HG03175 (cell line): ENCODE results near the gene PERCC1.
"Not testable (repeated sequence)": the region's sequence is repeated elsewhere in the genome, so short reads cannot be mapped to it uniquely, and the experiment has no call there.

Source experiments
- ATAC-seq: cut with Tn5 transposase; IDR thresholded peaks from one replicate; pipeline ENCODE4 v1.9.1; 2021; ENCODE audit warnings: mild to moderate bottlenecking, moderate library complexity; ENCODE audit not compliant: unreplicated experiment

PERCC1 gene

GRCh38 chr16:1433263-1433560, 2.3 kb downstream of the PERCC1 start:
- ATAC-seq: no peak

GRCh38 chr16:1433756-1434155, 2.9 kb downstream of the PERCC1 start:
- no peak for ATAC-seq

DNA sequence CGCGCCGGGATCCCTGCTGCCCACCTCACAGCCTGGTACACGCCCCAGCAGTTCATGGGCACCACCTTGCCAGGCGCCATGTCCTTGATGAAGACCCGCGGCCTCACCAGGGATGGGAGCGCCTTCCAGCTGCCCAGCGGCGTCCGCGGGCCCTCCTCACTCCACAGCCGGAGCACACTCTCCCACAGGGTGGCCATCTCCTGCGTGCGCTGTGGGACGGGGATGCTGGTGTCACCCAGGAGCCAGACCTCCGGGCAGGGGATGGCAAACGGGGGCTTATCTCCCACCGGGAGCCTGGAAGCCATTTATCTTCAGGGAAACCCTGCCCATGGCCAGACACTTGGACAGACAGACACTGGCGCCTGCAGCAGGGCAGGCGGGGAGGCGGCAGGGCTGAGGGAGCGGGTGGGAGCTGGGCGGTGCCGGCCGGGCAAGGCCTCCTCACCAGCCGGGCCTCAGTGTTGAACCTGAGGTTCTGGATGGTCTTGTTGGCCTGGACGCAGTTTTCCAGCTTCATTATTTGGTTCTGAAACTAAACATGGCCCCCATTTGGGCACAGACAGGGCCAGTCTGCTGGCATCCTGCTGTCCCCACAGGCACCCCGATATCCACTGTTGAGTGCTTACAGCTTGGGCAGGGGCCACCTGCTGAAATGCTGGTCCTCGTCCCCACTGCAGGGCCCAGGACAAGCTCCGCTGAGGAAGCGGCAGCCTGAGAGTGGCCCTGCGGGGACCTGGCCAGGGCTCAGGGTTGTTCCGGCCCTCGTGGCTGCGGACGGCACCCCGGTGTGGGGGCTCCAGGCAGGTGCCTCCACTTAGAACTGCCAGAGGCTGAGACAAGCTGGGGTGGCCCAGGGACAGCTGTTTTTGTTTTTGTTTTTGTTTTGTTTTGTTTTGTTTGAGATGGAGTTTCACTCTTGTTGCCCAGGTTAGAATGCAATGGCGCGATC, 4.0 kb downstream of the PERCC1 start:
- ATAC-seq: no peak

GRCh38 chr16:1435921-1436697, 5.2 kb downstream of the PERCC1 start:
- no peak for ATAC-seq

DNA sequence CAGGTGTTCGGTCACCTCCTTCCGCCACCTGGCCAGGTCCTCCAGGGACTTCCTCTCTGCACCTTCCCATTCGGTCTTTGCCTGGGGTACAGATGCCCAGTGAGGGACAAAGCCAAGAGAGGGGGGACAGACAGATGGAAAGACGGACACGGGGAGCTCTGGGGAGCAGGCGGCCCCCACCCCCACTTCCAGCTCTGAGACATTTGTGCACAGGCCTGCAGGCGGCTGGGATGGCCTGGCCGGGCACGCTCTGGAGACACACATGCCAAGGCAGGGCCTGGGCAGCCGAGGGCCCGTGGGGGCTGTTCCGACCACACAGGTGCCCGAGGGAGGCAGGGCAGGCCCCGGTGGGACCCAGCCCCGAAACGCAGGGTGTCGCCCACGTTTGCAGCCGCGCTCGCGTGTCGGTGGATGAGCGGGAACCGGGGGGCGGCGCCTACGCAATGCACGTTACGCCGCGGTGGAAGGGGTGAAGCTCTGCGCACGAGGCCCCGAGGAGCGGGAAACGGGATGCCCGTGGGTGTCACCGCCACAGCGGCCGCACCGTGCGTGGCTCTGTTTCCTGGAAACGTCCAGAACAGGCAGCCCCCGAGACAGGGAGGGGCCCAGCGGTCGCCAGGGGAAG, 6.0 kb downstream of the PERCC1 start:
- ATAC-seq: no peak

DNA sequence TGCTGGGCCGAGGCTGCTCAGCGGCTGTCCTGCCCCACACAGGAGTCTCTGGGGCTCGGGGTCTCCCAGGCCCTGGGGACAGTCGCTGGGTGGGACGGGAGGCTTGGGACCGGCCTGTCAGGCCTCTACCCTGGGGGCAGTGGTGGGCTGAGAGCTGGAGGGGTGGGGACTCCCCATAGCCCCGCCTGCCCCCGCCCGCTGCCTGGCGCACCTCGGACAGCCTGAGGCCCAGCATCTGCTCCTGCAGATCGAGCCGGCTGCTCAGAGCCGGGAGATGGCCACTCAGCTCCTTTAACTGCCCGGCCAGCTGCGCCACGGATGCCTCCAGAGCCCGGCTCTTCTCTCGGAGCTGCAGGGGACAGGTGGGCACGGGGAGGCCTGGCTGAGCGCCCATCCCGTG, 6.7 kb downstream of the PERCC1 start:
- ATAC-seq: no peak

DNA sequence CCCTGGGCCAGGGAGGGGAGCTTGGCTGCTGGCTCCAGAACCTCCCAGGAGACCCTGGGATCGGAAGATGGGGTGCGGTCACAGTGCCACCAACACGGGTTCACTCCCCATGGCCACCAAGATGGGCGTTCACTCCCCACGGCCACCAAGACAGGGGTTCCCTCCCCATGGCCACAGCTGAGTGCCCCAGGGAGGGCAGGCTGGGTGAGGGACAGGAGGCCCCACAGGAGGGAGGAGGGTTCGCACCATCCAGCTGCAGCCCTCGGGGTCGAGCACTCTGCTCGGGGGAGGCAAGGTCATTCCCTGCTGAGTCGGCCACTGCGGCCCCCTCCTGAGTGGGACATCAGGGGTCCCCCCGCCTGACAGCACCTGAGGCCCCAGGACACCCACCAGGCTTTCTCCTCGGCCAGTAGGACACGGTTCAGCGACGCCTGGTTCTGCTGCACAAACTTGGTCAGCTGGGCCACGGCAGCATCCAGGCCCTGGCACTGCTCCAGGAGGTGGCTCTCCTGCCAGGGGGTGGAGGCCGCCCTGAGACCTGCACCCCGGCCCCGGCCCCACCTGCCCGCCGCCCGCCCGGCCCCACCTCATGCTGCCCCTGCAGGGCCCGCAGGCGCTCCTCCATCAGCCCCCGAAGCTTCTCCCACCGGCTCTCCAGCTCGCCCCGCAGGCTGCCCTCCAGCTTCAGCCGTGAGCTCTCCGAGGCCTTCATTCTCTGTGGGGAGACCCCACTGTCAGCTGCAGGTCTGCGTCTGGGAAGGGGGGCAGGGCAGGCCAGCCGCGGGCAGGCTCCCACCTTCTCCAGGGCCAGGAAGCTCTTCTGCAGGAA, 7.6 kb downstream of the PERCC1 start:
- no peak for ATAC-seq

DNA sequence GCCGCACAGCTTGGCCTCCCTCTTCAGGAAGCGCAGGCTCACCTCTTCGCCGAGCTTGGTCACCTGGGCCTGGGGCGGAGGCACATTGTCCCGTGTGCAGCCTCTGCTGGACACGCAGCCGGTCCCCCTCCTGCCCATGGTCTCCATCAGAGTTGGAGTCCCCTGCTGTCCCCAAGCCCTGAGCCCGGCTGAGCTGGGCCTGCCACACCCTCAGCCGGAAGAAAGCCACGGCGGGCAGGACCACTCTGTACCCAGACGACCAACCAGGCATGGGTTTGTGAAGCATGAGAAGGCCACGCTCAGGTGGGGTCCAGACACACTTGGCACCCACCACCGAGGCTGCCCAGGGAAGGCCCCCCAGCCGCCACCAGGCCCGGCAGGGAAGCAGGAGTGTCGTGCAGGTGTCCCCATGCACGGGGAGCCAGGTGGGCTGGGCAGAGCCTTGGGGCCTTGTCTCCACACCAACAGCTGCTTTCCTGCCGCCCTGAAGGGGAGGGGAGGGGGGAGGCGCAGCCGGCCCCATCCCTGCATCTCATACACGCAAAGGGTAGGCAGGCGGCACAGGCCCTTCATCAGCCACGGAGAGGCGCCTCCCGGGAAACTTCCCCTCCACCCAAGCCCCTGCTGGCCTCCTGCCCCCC, 8.3 kb downstream of the PERCC1 start:
- no peak for ATAC-seq

DNA sequence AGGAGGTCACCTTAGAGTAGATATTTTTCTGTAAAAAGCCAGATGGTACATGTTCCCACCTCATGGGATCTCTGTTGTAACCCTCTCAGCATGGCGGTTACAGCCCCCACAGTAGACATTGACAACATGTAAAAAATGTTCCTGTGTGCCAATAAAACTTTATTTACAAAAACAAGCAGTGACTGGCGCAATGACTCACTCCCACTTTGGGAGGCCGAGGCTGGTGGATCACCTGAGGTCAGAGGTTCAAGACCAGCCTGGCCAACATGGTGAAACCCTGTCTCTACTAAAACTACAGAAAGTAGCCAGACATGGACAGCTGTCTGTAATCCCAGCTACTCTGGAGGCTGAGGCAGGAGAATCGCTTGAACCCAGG, 8.8 kb downstream of the PERCC1 start:
- not testable (repeated sequence) for ATAC-seq

DNA sequence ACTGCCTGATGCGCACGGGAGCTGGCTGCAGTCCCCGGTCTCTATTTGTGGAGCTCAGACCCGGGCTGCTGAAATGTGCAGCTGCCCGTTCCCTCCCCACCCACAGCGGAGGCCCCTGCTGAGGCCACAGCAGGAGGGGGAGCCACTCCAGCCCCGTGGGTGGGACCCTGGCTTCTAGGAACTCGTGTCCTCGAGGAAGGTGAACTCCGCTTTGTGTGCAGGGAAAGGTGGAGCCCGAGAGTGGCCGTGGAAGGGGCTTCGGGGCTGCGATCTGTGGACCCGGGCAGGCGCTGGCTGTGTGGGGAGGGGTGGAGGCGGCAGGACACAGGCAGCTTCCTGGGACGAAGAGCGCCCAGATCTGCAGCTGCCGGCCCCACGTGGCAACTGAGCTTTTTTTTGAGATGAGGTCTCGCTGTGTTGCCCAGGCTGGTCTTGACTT, 10.5 kb downstream of the PERCC1 start:
- ATAC-seq: no peak

- no peak for ATAC-seq
These were observed 11.8 kb downstream of the PERCC1 start for GRCh38 chr16:1442697-1443096.

DNA sequence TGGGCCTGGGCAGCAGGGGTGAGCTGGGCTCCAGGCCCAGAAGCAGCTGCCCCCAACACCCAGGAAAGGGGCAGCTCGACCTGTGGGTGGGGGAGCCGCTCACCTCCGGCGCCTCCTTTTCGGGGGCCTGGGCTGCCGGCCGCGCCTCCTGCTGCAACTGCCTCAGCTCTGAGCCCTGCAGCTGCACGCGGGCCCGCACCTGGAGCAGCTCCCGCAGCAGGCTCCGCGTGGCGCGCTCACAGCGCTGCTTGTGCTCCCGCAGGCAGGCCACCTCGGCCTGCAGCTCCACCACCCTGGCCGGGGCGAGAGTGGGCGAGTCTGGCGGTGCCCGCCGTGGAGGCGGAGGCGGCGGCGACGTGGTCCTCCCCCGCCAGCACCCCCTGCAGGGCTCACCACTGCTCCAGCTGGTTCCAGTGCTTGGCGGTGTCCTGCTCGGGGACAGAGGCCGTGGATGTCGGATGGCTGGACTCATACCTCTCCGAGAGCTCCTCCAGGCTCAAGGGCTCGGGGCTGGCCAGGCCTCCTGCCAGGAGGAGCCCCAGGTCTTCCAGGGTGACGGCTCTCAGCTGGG, 12.6 kb downstream of the PERCC1 start:
- ATAC-seq: no peak

GRCh38 chr16:1443980-1444729, 13.3 kb downstream of the PERCC1 start, which contains the start of gene CCDC154:
CCDC154 (minus strand) TSS chr16:1444556; CDS start chr16:1444322, 234 bp downstream.
- ATAC-seq: no peak

DNA sequence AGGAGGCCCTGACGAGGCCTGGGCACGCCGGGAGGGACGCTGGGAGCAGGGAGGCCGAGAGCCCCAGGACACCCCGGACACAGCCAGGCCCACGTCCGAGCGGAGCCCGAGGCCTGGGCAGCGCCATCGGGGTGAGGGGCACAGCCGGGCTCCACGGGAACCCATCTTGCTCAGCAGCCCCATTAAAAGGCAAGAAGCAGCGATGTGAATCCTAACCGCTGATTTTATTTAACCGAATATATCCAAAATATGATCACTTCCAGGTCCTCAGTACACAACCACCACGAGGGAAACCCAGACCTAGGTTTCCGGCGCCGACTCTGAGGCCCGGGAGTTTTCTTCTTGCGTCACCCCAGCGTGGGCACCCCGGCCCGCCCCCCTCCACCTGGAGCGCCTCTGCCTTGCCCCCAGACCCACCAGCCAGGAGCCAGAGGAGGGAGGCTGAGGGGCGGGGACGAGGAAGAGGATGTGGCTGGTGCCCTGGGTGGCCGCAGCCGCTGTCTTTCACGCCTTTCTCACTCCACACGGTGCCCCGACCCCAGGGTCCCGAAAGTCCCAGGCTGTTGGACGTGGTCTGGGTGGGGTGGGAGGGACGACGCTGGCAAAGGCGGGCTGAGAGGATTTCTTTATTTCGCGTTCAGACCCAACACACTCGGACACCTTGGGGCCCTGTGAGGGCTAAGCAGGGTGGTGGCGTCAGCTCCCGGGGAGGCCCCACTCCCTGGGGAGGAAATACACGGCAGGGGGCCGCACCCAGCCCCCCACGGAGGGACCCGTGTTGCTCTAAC, 14.0 kb downstream of the PERCC1 start:
- ATAC-seq: no peak

GRCh38 chr16:1445518-1446203, 14.8 kb downstream of the PERCC1 start:
- no peak for ATAC-seq

GRCh38 chr16:1446296-1447080, 15.6 kb downstream of the PERCC1 start:
- no peak for ATAC-seq

DNA sequence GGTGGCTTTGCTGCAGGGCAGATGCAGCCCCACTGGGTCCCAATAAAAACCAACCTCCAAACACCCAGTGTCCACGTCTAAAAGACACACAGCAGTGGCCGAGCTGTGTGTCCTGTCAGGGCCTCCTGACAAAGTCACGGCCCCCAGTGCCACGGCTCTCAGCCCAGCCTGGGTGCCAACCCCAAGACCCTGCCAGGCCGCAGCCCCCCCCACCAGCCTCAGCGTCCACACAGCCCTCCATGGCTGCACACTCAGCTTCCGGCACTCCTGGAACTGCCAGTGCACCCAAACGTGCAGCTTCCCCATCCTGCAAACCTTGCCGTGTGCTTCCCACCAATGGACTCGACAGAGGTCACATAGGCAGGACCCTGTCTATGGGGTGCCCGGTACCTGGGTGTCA, 17.1 kb downstream of the PERCC1 start:
- no peak for ATAC-seq
